ENCODE results near the gene ZMIZ1.
"Not testable (repeated sequence)": the region's sequence is repeated elsewhere in the genome, so short reads cannot be mapped to it uniquely, and the experiment has no call there.

ZMIZ1 gene

GRCh38 chr10:79275431-79275851 lies 206.7 kb downstream of the ZMIZ1 start:
- DNase-seq = no peak

GRCh38 chr10:79277579-79278269 lies 209.0 kb downstream of the ZMIZ1 start:
- no peak for DNase-seq

GRCh38 chr10:79279047-79279446 lies 210.3 kb downstream of the ZMIZ1 start:
- not testable (repeated sequence) for DNase-seq

GRCh38 chr10:79280956-79281355 lies 212.2 kb downstream of the ZMIZ1 start:
- no peak for DNase-seq

GRCh38 chr10:79282388-79282787 lies 213.6 kb downstream of the ZMIZ1 start:
- no peak for DNase-seq

- no peak for DNase-seq
Observed at GRCh38 chr10:79283616-79284015, 214.8 kb downstream of the ZMIZ1 start.

- DNase-seq = no peak
Observed at GRCh38 chr10:79284158-79284871, 215.5 kb downstream of the ZMIZ1 start.

- peak; percentile 89 for DNase-seq
Observed at GRCh38 chr10:79285315-79286197, 216.8 kb downstream of the ZMIZ1 start.

GRCh38 chr10:79286318-79286951 lies 217.7 kb downstream of the ZMIZ1 start:
- peak; percentile 89 for DNase-seq

- no peak for DNase-seq
Observed at GRCh38 chr10:79287973-79288723, 219.4 kb downstream of the ZMIZ1 start.

- no peak for DNase-seq
Observed at GRCh38 chr10:79289801-79290200, 221.0 kb downstream of the ZMIZ1 start.

- no peak for DNase-seq
Observed at GRCh38 chr10:79292026-79292766, 223.4 kb downstream of the ZMIZ1 start.

- peak; percentile 53 for DNase-seq
Observed at GRCh38 chr10:79292891-79293746, 224.4 kb downstream of the ZMIZ1 start.

GRCh38 chr10:79293841-79294581 lies 225.2 kb downstream of the ZMIZ1 start:
- no peak for DNase-seq

GRCh38 chr10:79295563-79295962 lies 226.8 kb downstream of the ZMIZ1 start:
- DNase-seq = peak; percentile 39

- no peak for DNase-seq
Observed at GRCh38 chr10:79296431-79296830, 227.7 kb downstream of the ZMIZ1 start.

- DNase-seq = peak; percentile 57
Observed at GRCh38 chr10:79298403-79299244, 229.9 kb downstream of the ZMIZ1 start.

GRCh38 chr10:79299397-79300241 lies 230.9 kb downstream of the ZMIZ1 start:
- no peak for DNase-seq

Data from activated CD4-positive, alpha-beta T cell treated with anti-CD3 and anti-CD28 coated beads, Interleukin-2, amount 50 U/mL, for 16 hours (primary cell).